ENCODE data around the gene GATA6.

The GATA6 gene

GRCh38 chr18:22203035-22203434 is 33.6 kb downstream of the GATA6 start:
- Histone ChIP-seq H3K18ac (ENCODE audit: low read length) (no peak overlapping the region), H3K36me3 (ENCODE audit: control insufficient read depth in 1 of 2, insufficient read depth in 2 of 2, low read length in 2 of 2) (no peaks in the 10 kb centered on the region), H3K9ac (ENCODE audit: low read length) (no peak overlapping the region), H2BK120ac (ENCODE audit: insufficient read depth, low read length, poor library complexity) (no peak overlapping the region), H3K79me2 (ENCODE audit: control insufficient read depth, insufficient read depth, low read length, poor library complexity) (no peaks in the 10 kb centered on the region), H2AFZ (ENCODE audit: insufficient read depth, low read length, poor library complexity) (no peak overlapping the region), H4K12ac (ENCODE audit: low read depth, low read length) (no peak overlapping the region), H3K27me3 (ENCODE audit: insufficient read depth, low read length) (no peaks in the 10 kb centered on the region), H2BK12ac (ENCODE audit: low read length) (no peak overlapping the region), H3K4ac (ENCODE audit: low read depth, low read length) (no peak overlapping the region), H4K91ac (ENCODE audit: low read depth, low read length) (no peak overlapping the region), H3K14ac (ENCODE audit: low read length) (no peak overlapping the region), H3K4me2 (ENCODE audit: low read length) (no peak overlapping the region), H3K4me3 (ENCODE audit: low read depth, low read length) (no peak overlapping the region), H2BK5ac (ENCODE audit: low read depth, low read length, poor library complexity) (no peak overlapping the region), H2AK5ac (ENCODE audit: low read length) (no peak overlapping the region), H3K4me1 (ENCODE audit: control insufficient read depth in 1 of 2, insufficient read depth in 2 of 2, low read length in 2 of 2) (no peaks in the 10 kb centered on the region), H3K9me3 (ENCODE audit: insufficient read depth, low read depth, low read length) (no peaks in the 10 kb centered on the region), H4K8ac (ENCODE audit: low read depth, low read length) (no peak overlapping the region), H3K23ac (ENCODE audit: low read length) (no peak overlapping the region), H3K27ac (ENCODE audit: low read depth, low read length) (no peak overlapping the region), H3K79me1 (ENCODE audit: low read length) (no peaks in the 10 kb centered on the region)
- no peak for DNase-seq
- no CpG with 5 or more reads among the region's 1 CpG for WGBS (ENCODE audit: extremely low coverage, insufficient coverage, insufficient read length)

DNA sequence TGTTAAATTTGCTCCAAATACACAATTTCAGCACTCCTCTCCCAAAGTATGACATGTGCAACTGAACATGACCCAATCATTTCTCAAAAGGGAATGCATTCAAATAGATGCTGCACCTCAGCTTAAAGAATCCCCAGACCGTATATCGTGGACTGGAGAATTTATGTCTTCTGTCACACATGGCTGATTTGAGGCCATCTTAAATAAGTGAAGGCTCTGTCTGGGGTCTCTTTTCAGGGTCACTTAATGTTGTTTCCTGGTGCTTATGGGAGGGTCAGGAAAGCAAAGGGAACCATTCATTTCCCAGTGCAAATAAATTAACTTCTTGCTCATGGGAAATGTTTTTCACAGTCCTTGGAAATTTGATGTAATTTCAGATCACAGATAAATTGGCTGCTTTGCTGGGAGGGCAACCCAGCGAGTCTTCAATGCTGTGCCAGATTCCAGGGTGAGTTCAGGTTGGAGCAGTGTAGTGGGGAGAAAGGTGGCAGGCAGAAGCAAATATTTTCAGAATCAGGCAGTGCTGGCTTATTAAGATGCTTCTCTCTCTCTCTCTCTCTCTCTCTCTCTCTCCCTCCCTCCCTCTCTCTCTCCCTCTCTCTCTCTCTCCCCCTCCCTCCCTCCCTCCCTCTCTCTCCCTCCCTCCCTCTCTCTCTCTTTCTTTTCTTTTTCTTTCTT is 34.3 kb downstream of the GATA6 start:
- no peak overlapping the region for H3K23ac ChIP-seq (ENCODE audit: low read length)
- whole genome bisulfite sequencing (ENCODE audit: extremely low coverage, insufficient coverage, insufficient read length) = no CpG with 5 or more reads among the region's 3 CpGs
- no peaks in the 10 kb centered on the region for H3K79me2 ChIP-seq (ENCODE audit: control insufficient read depth, insufficient read depth, low read length, poor library complexity)
- H3K79me1 ChIP-seq (ENCODE audit: low read length) = no peaks in the 10 kb centered on the region
- H3K4ac ChIP-seq (ENCODE audit: low read depth, low read length) = no peak overlapping the region
- H3K4me2 ChIP-seq (ENCODE audit: low read length) = no peak overlapping the region
- H3K36me3 ChIP-seq (ENCODE audit: control insufficient read depth in 1 of 2, insufficient read depth in 2 of 2, low read length in 2 of 2) = no peaks in the 10 kb centered on the region
- H3K27ac ChIP-seq (ENCODE audit: low read depth, low read length) = no peak overlapping the region
- no peaks in the 10 kb centered on the region for H3K4me1 ChIP-seq (ENCODE audit: control insufficient read depth in 1 of 2, insufficient read depth in 2 of 2, low read length in 2 of 2)
- no peak overlapping the region for H2BK5ac ChIP-seq (ENCODE audit: low read depth, low read length, poor library complexity)
- H3K14ac ChIP-seq (ENCODE audit: low read length) = no peak overlapping the region
- no peak overlapping the region for H4K12ac ChIP-seq (ENCODE audit: low read depth, low read length)
- H2AFZ ChIP-seq (ENCODE audit: insufficient read depth, low read length, poor library complexity) = no peak overlapping the region
- H2AK5ac ChIP-seq (ENCODE audit: low read length) = no peak overlapping the region
- no peak overlapping the region for H3K9ac ChIP-seq (ENCODE audit: low read length)
- H2BK12ac ChIP-seq (ENCODE audit: low read length) = no peak overlapping the region
- DNase-seq = no peak
- H2BK120ac ChIP-seq (ENCODE audit: insufficient read depth, low read length, poor library complexity) = no peak overlapping the region
- H4K8ac ChIP-seq (ENCODE audit: low read depth, low read length) = no peak overlapping the region
- no peak overlapping the region for H4K91ac ChIP-seq (ENCODE audit: low read depth, low read length)
- H3K9me3 ChIP-seq (ENCODE audit: insufficient read depth, low read depth, low read length) = no peaks in the 10 kb centered on the region
- H3K4me3 ChIP-seq (ENCODE audit: low read depth, low read length) = no peak overlapping the region
- H3K27me3 ChIP-seq (ENCODE audit: insufficient read depth, low read length) = no peaks in the 10 kb centered on the region
- H3K18ac ChIP-seq (ENCODE audit: low read length) = no peak overlapping the region

- H2AFZ ChIP-seq (ENCODE audit: insufficient read depth, low read length, poor library complexity) = no peak overlapping the region
- no peak overlapping the region for H4K91ac ChIP-seq (ENCODE audit: low read depth, low read length)
- no peak overlapping the region for H3K14ac ChIP-seq (ENCODE audit: low read length)
- no peak overlapping the region for H2BK120ac ChIP-seq (ENCODE audit: insufficient read depth, low read length, poor library complexity)
- H3K9me3 ChIP-seq (ENCODE audit: insufficient read depth, low read depth, low read length) = no peaks in the 10 kb centered on the region
- no peaks in the 10 kb centered on the region for H3K79me2 ChIP-seq (ENCODE audit: control insufficient read depth, insufficient read depth, low read length, poor library complexity)
- DNase-seq = no peak
- H3K4me2 ChIP-seq (ENCODE audit: low read length) = no peak overlapping the region
- no peaks in the 10 kb centered on the region for H3K27me3 ChIP-seq (ENCODE audit: insufficient read depth, low read length)
- no CpG with 5 or more reads among the region's 1 CpG for WGBS (ENCODE audit: extremely low coverage, insufficient coverage, insufficient read length)
- H3K23ac ChIP-seq (ENCODE audit: low read length) = no peak overlapping the region
- H3K4ac ChIP-seq (ENCODE audit: low read depth, low read length) = no peak overlapping the region
- no peak overlapping the region for H2BK5ac ChIP-seq (ENCODE audit: low read depth, low read length, poor library complexity)
- H4K12ac ChIP-seq (ENCODE audit: low read depth, low read length) = no peak overlapping the region
- H2AK5ac ChIP-seq (ENCODE audit: low read length) = no peak overlapping the region
- no peak overlapping the region for H3K4me3 ChIP-seq (ENCODE audit: low read depth, low read length)
- H2BK12ac ChIP-seq (ENCODE audit: low read length) = no peak overlapping the region
- H3K27ac ChIP-seq (ENCODE audit: low read depth, low read length) = no peak overlapping the region
- no peaks in the 10 kb centered on the region for H3K4me1 ChIP-seq (ENCODE audit: control insufficient read depth in 1 of 2, insufficient read depth in 2 of 2, low read length in 2 of 2)
- H3K9ac ChIP-seq (ENCODE audit: low read length) = no peak overlapping the region
- H3K18ac ChIP-seq (ENCODE audit: low read length) = no peak overlapping the region
- H3K79me1 ChIP-seq (ENCODE audit: low read length) = no peaks in the 10 kb centered on the region
- no peak overlapping the region for H4K8ac ChIP-seq (ENCODE audit: low read depth, low read length)
- no peaks in the 10 kb centered on the region for H3K36me3 ChIP-seq (ENCODE audit: control insufficient read depth in 1 of 2, insufficient read depth in 2 of 2, low read length in 2 of 2)
Observed at GRCh38 chr18:22204214-22204536, 34.8 kb downstream of the GATA6 start.

GRCh38 chr18:22204996-22205395 is 35.6 kb downstream of the GATA6 start:
- no peak overlapping the region for H2BK12ac ChIP-seq (ENCODE audit: low read length)
- H4K8ac ChIP-seq (ENCODE audit: low read depth, low read length) = no peak overlapping the region
- no peak overlapping the region for H4K91ac ChIP-seq (ENCODE audit: low read depth, low read length)
- no CpG with 5 or more reads among the region's 6 CpGs for WGBS (ENCODE audit: extremely low coverage, insufficient coverage, insufficient read length)
- no peaks in the 10 kb centered on the region for H3K79me2 ChIP-seq (ENCODE audit: control insufficient read depth, insufficient read depth, low read length, poor library complexity)
- H2AFZ ChIP-seq (ENCODE audit: insufficient read depth, low read length, poor library complexity) = no peak overlapping the region
- no peak overlapping the region for H3K14ac ChIP-seq (ENCODE audit: low read length)
- no peak overlapping the region for H3K4me2 ChIP-seq (ENCODE audit: low read length)
- no peak overlapping the region for H3K18ac ChIP-seq (ENCODE audit: low read length)
- no peaks in the 10 kb centered on the region for H3K36me3 ChIP-seq (ENCODE audit: control insufficient read depth in 1 of 2, insufficient read depth in 2 of 2, low read length in 2 of 2)
- DNase-seq = no peak
- H4K12ac ChIP-seq (ENCODE audit: low read depth, low read length) = no peak overlapping the region
- no peak overlapping the region for H2BK120ac ChIP-seq (ENCODE audit: insufficient read depth, low read length, poor library complexity)
- H3K4me1 ChIP-seq (ENCODE audit: control insufficient read depth in 1 of 2, insufficient read depth in 2 of 2, low read length in 2 of 2) = no peaks in the 10 kb centered on the region
- H3K4me3 ChIP-seq (ENCODE audit: low read depth, low read length) = no peak overlapping the region
- no peak overlapping the region for H2AK5ac ChIP-seq (ENCODE audit: low read length)
- no peaks in the 10 kb centered on the region for H3K79me1 ChIP-seq (ENCODE audit: low read length)
- no peak overlapping the region for H3K23ac ChIP-seq (ENCODE audit: low read length)
- H3K27ac ChIP-seq (ENCODE audit: low read depth, low read length) = no peak overlapping the region
- H3K9me3 ChIP-seq (ENCODE audit: insufficient read depth, low read depth, low read length) = no peaks in the 10 kb centered on the region
- no peak overlapping the region for H2BK5ac ChIP-seq (ENCODE audit: low read depth, low read length, poor library complexity)
- H3K9ac ChIP-seq (ENCODE audit: low read length) = no peak overlapping the region
- no peak overlapping the region for H3K4ac ChIP-seq (ENCODE audit: low read depth, low read length)
- no peaks in the 10 kb centered on the region for H3K27me3 ChIP-seq (ENCODE audit: insufficient read depth, low read length)
